ENCODE data around the gene REC8. TPM values are rescaled to one million over a fixed set of nuclear protein-coding genes. Genes with fewer than 3 reads are reported as not detected.

Gene REC8
- total and polyA plus RNA-seq, 2 of the 4 experiments (the other 2 are of a cell fraction): 0.36 to 3.5 TPM

- no peak for TF ChIP-seq BHLHE40 (IDR thresholded peaks at IDR 0.05; ENCODE audit: low read depth, low read length)
Observed at GRCh38 chr14:24137529-24138395, 34.1 kb upstream of the REC8 start (continued).

GRCh38 chr14:24138396-24139271, 33.2 kb upstream of the REC8 start:
- Histone ChIP-seq H4K20me1 (ENCODE audit: insufficient read depth, low read length) (peaks cover 17% of the 10 kb centered on the region), H2AFZ (replicated peaks; ENCODE audit: low read length, poor library complexity) (no peak overlapping the region), H3K27me3 (ENCODE audit: control insufficient read depth, insufficient read depth, low read length) (no peaks in the 10 kb centered on the region), H3K4me1 (ENCODE audit: control insufficient read depth, insufficient read depth, low read length) (peaks cover 12% of the 10 kb centered on the region), H3K79me1 (ENCODE audit: low read depth in 1 of 2, low read length in 2 of 2) (peaks cover 17 to 57% of the 10 kb centered on the region in 2 experiments), H3K4ac (ENCODE audit: low read depth, low read length) (no peak overlapping the region), H2AK5ac (ENCODE audit: low read depth, low read length) (no peak overlapping the region), H3K9me3 (ENCODE audit: control insufficient read depth, insufficient read depth, low read length) (no peaks in the 10 kb centered on the region), H3K23ac (ENCODE audit: low read depth, low read length) (peak overlapping the region; percentile 43; the same call in 1 of the 2 replicates), H2AK9ac (replicated peaks; ENCODE audit: low read depth, low read length, poor library complexity) (peak overlapping the region; percentile 57), H3K56ac (ENCODE audit: extremely low read depth, insufficient read depth, low read length) (no peak overlapping the region), H3K18ac (ENCODE audit: low read depth, low read length) (no peak overlapping the region), H4K8ac (ENCODE audit: low read depth in 2 of 2, low read length in 2 of 2) (no peak overlapping the region), H2BK120ac (ENCODE audit: low read depth, low read length) (no peak overlapping the region), H3K9ac (ENCODE audit: low read depth, low read length) (no peak overlapping the region), H4K5ac (ENCODE audit: low read depth, low read length) (no peak overlapping the region), H2BK20ac (ENCODE audit: low read depth, low read length) (no peak overlapping the region), H3K4me2 (ENCODE audit: low read depth, low read length) (no peak overlapping the region), H3K9me1 (ENCODE audit: insufficient read depth, low read length) (peaks cover 19% of the 10 kb centered on the region), H3K14ac (replicated peaks; ENCODE audit: low read depth, low read length) (no peak overlapping the region), H3K4me3 (ENCODE audit: insufficient read depth, low read depth, low read length) (no peak overlapping the region), H2BK15ac (ENCODE audit: low read depth, low read length) (no peak overlapping the region), H2BK5ac (ENCODE audit: low read depth, low read length, poor library complexity, severe bottlenecking) (no peak overlapping the region), H3K27ac (ENCODE audit: insufficient read depth, low read length) (no peak overlapping the region), H3K36me3 (ENCODE audit: control insufficient read depth, insufficient read depth, low read length) (peaks cover 23% of the 10 kb centered on the region), H4K91ac (ENCODE audit: insufficient read depth, low read depth, low read length) (no peak overlapping the region)
- in situ Hi-C loops (cut with MboI; ENCODE audit: low sequenced_read_pairs) (loop anchor here (10.0 to 25.0 kb wide), 3 partner anchors 296 to 1051 kb away; partner anchors contain the start of genes ACIN1, BCL2L2, C14orf119 and PABPN1), intact Hi-C loops (cut with micrococcal nuclease) (no loop called here), dilution Hi-C loops (cut with HindIII; ENCODE audit: low sequenced_read_pairs, unreplicated experiment) (no loop called here)
- 93% methylated on average over 3 of the region's 13 CpGs; no CpG with 5 or more reads in 1 of the 2 experiments for WGBS, 2 experiments (ENCODE audit: extremely low coverage in 2 of 2, insufficient read length in 1 of 2)
- DNase-seq (no peak), ATAC-seq (ENCODE audit: low read depth) (no peak)
- POLR2A ChIA-PET (ENCODE audit: unreplicated experiment): no interaction called here
- TF ChIP-seq ELK1 (IDR thresholded peaks at IDR 0.05; ENCODE audit: borderline replicate concordance, low read depth, low read length): no peak
- no peak for TF ChIP-seq BHLHE40 (IDR thresholded peaks at IDR 0.05; ENCODE audit: low read depth, low read length)
- no peak for TF ChIP-seq CTCF (conservative IDR thresholded peaks at IDR 0.05; ENCODE audit: low read depth, low read length)
- no peak for TF ChIP-seq POLR2A (IDR thresholded peaks at IDR 0.05; ENCODE audit: low read depth, low read length)
- no peak for TF ChIP-seq MAZ (IDR thresholded peaks at IDR 0.05; ENCODE audit: borderline replicate concordance, low read depth, low read length)
- BruUV-seq (replicated peaks): no TSS peak
- CTCF ChIA-PET: no interaction called here
